ENCODE results near the gene GRAMD1A. TPM values are rescaled to one million over a fixed set of nuclear protein-coding genes. Genes with fewer than 3 reads are reported as not detected.

The GRAMD1A gene
- total RNA-seq, 1 experiment from 2014 or later: 75.4 TPM

- ChIA-PET POLR2A (no interaction called here), RAD21 (ENCODE audit: low non-redundant PET in 1 of 2, low total read pairs in 2 of 2, uncharacterized antibody in 2 of 2, unreplicated experiment in 2 of 2) (no interaction called here), CTCF (no interaction called here)
- ATAC-seq (no peak), DNase-seq (ENCODE audit: low read depth, low spot score) (no peak)
- peaks cover 4 to 14% of the 10 kb centered on the region in 2 experiments; a peak in 3 of 4 replicates for H3K4me1 ChIP-seq (ENCODE audit: control insufficient read depth in 1 of 2, insufficient read depth in 2 of 2, low read length in 2 of 2)
- no peak overlapping the region for H3K27ac ChIP-seq (ENCODE audit: low read depth, low read length)
- H3K27me3 ChIP-seq (ENCODE audit: insufficient read depth, low read length): no peaks in the 10 kb centered on the region
- H3K9ac ChIP-seq (ENCODE audit: low read length): no peak overlapping the region
- no peaks in the 10 kb centered on the region for H4K20me1 ChIP-seq (ENCODE audit: insufficient read depth)
- H2AFZ ChIP-seq (ENCODE audit: low read depth, low read length, poor library complexity, severe bottlenecking): no peak overlapping the region
- peaks cover 2 to 28% of the 10 kb centered on the region in 2 experiments; a peak in 2 of 4 replicates for H3K36me3 ChIP-seq (ENCODE audit: control insufficient read depth in 1 of 2, insufficient read depth in 2 of 2, low read length in 2 of 2)
- peaks cover 28 to 38% of the 10 kb centered on the region in 2 experiments; a peak in 3 of 4 replicates for H3K9me3 ChIP-seq (ENCODE audit: control insufficient read depth in 1 of 2, insufficient read depth in 1 of 2, low read depth in 1 of 2, low read length in 2 of 2)
- H3K9me2 ChIP-seq (ENCODE audit: insufficient read depth): no peaks in the 10 kb centered on the region
- intact Hi-C loops (cut with micrococcal nuclease): no loop called here
- no peak overlapping the region for H3K4me3 ChIP-seq (replicated peaks in 1 of 2; ENCODE audit: low read depth in 1 of 2, low read length in 2 of 2)
- H3K4me2 ChIP-seq (ENCODE audit: low read length): no peak overlapping the region
- TF ChIP-seq TCF7L2 (IDR thresholded peaks at IDR 0.05; ENCODE audit: borderline replicate concordance, extremely low read depth, insufficient read depth, insufficient read length) (no peak), ELF1 (IDR thresholded peaks at IDR 0.05; ENCODE audit: borderline replicate concordance, low read depth) (no peak), CEBPB (IDR thresholded peaks at IDR 0.05; ENCODE audit: low read depth) (no peak), EGR1 (IDR thresholded peaks at IDR 0.05; ENCODE audit: low read depth) (no peak), SRF (IDR thresholded peaks at IDR 0.05; ENCODE audit: low read depth) (no peak), JUND (IDR thresholded peaks at IDR 0.05) (no peak), POLR2A (IDR thresholded peaks at IDR 0.05; ENCODE audit: borderline replicate concordance, extremely low read depth, insufficient read depth, insufficient read length) (no peak), SP1 (IDR thresholded peaks at IDR 0.05; ENCODE audit: low read depth) (no peak), ATF3 (IDR thresholded peaks at IDR 0.05) (no peak), ZFX (IDR thresholded peaks at IDR 0.05) (no peak), CBX3 (IDR thresholded peaks at IDR 0.05; ENCODE audit: low read depth) (no peak), FOSL1 (IDR thresholded peaks at IDR 0.05; ENCODE audit: low read depth) (no peak), EZH2 (IDR thresholded peaks at IDR 0.05) (no peak), YY1 (IDR thresholded peaks at IDR 0.05; ENCODE audit: extremely low read depth, insufficient replicate concordance, low read depth, low read length) (no peak)
- no TSS peak for BruUV-seq (replicated peaks)
- no peaks in the 10 kb centered on the region for H3K79me2 ChIP-seq (ENCODE audit: insufficient read depth, low read length)
Observed at GRCh38 chr19:34960103-34960805, 39.9 kb upstream of the GRAMD1A start.
